ENCODE data around the gene SHC4.
"Not testable (repeated sequence)": the region's sequence is repeated elsewhere in the genome, so short reads cannot be mapped to it uniquely, and the experiment has no call there.

The SHC4 gene

GRCh38 chr15:48963524-48964113 lies at the start of gene SHC4:
Gene SHC4 (minus strand): TSS chr15:48963919. CDS start chr15:48963015, 904 bp downstream.
- FAIRE-seq: no peak

- FAIRE-seq: no peak
Measured at GRCh38 chr15:48999314-48999713, 35.6 kb upstream of the SHC4 start.

GRCh38 chr15:48996276-48996675 lies 32.6 kb upstream of the SHC4 start:
- no peak for FAIRE-seq

- FAIRE-seq: no peak
Measured at GRCh38 chr15:48993380-48993779, 29.7 kb upstream of the SHC4 start.

GRCh38 chr15:48992545-48992944 lies 28.8 kb upstream of the SHC4 start:
- FAIRE-seq: no peak

GRCh38 chr15:48992096-48992495 lies 28.4 kb upstream of the SHC4 start:
- FAIRE-seq: no peak

GRCh38 chr15:48989170-48989569 lies 25.5 kb upstream of the SHC4 start:
- no peak for FAIRE-seq

- no peak for FAIRE-seq
Measured at GRCh38 chr15:48987142-48987541, 23.4 kb upstream of the SHC4 start.

GRCh38 chr15:48986240-48986639 lies 22.5 kb upstream of the SHC4 start:
- FAIRE-seq: no peak

GRCh38 chr15:48985516-48985915 lies 21.8 kb upstream of the SHC4 start:
- no peak for FAIRE-seq

GRCh38 chr15:48984811-48985352 lies 21.2 kb upstream of the SHC4 start:
- no peak for FAIRE-seq

GRCh38 chr15:48984021-48984710 lies 20.4 kb upstream of the SHC4 start:
- FAIRE-seq: no peak

GRCh38 chr15:48983300-48983699 lies 19.6 kb upstream of the SHC4 start:
- no peak for FAIRE-seq

- FAIRE-seq: no peak
Measured at GRCh38 chr15:48981941-48982340, 18.2 kb upstream of the SHC4 start.

GRCh38 chr15:48978638-48979037 lies 14.9 kb upstream of the SHC4 start:
- FAIRE-seq: no peak

GRCh38 chr15:48976444-48977088 lies 12.8 kb upstream of the SHC4 start:
- no peak for FAIRE-seq

GRCh38 chr15:48975472-48976419 lies 12.0 kb upstream of the SHC4 start:
- FAIRE-seq: no peak

GRCh38 chr15:48974882-48975281 lies 11.2 kb upstream of the SHC4 start:
- no peak for FAIRE-seq

GRCh38 chr15:48972750-48973503 lies 9.2 kb upstream of the SHC4 start:
- no peak for FAIRE-seq

- FAIRE-seq: not testable (repeated sequence)
Measured at GRCh38 chr15:48970926-48971325, 7.2 kb upstream of the SHC4 start.

- FAIRE-seq: no peak
Measured at GRCh38 chr15:48968066-48968465, 4.3 kb upstream of the SHC4 start.

- no peak for FAIRE-seq
Measured at GRCh38 chr15:48967336-48967735, 3.6 kb upstream of the SHC4 start.
